Coronary artery (tissue), 2 donors: ENCODE results near the gene B2M.
"Not testable (repeated sequence)": the region's sequence is repeated elsewhere in the genome, so short reads cannot be mapped to it uniquely, and the experiment has no call there.

ENCODE experiments used
- DNase-seq: peaks from one replicate; pipeline ENCODE4 v3.0.0-alpha.2; 2017; ENCODE audit warnings: low spot score
- H3K27ac ChIP-seq, 2 donors: fragments of 200-600 bp; sonication (generic); one replicate each; pipeline ENCODE4 v1.5.1; 2016 to 2019
- H3K4me3 ChIP-seq: fragments of 200-600 bp; sonication (generic); 2 replicates; pipeline ENCODE4 v1.5.1; 2016; ENCODE audit warnings: mild to moderate bottlenecking, moderate library complexity
- CTCF ChIP-seq: fragments of 200-600 bp; sonication (generic); IDR thresholded peaks from one replicate; pipeline ENCODE4 v1.5.1; 2019; ENCODE audit warnings: antibody characterized with exemption

B2M gene

GRCh38 chr15:44720460-44721176 is 9.3 kb downstream of the B2M start:
- Histone ChIP-seq H3K27ac (no peak overlapping the region), H3K4me3 (no peak overlapping the region)
- TF ChIP-seq CTCF = no peak
- no peak for DNase-seq

GRCh38 chr15:44722011-44722410 is 10.7 kb downstream of the B2M start:
- H3K4me3 ChIP-seq = no peak overlapping the region
- no peak overlapping the region for H3K27ac ChIP-seq
- DNase-seq = no peak
- TF ChIP-seq CTCF = no peak

GRCh38 chr15:44726136-44726535 is 14.8 kb downstream of the B2M start:
- TF ChIP-seq CTCF = no peak
- no peak for DNase-seq
- Histone ChIP-seq H3K27ac (peak overlapping the region; percentile 92 to 97), H3K4me3 (peak overlapping the region; percentile 29)

- no peak for DNase-seq
- Histone ChIP-seq H3K4me3 (peak overlapping the region; percentile 29), H3K27ac (peak overlapping the region; percentile 92 to 97)
- no peak for TF ChIP-seq CTCF
These were observed 15.5 kb downstream of the B2M start for GRCh38 chr15:44726568-44727484.

- TF ChIP-seq CTCF = no peak
- DNase-seq = no peak
- Histone ChIP-seq H3K4me3 (no peak overlapping the region), H3K27ac (peak overlapping the region; percentile 92 to 97)
These were observed 16.3 kb downstream of the B2M start for GRCh38 chr15:44727485-44728231.

GRCh38 chr15:44728232-44728575 is 16.9 kb downstream of the B2M start:
- H3K4me3 ChIP-seq = peak overlapping the region; percentile 86
- DNase-seq = not testable (repeated sequence)

More at GRCh38 chr15:44728232-44728575, 16.9 kb downstream of the B2M start:
- H3K27ac ChIP-seq = peak overlapping the region; percentile 92 to 97
